Thyroid gland (tissue), 4 donors: Measurements from ENCODE around the gene PPM1F. TPM values are rescaled to one million over a fixed set of nuclear protein-coding genes. Genes with fewer than 3 reads are reported as not detected.

Source experiments
- DNase-seq, 2 donors: peaks; one replicate each; pipeline ENCODE4 v3.0.0-alpha.2; 2019
- H3K27ac ChIP-seq, 3 donors: fragments of 200-600 bp; sonication (generic); 1 replicate in 2 of 3; 2 replicates in 1 of 3; pipeline ENCODE4 v1.5.1; 2016 to 2019; ENCODE audit warnings: mild to moderate bottlenecking in 1 of 3, moderate library complexity in 1 of 3
- H3K27me3 ChIP-seq: fragments of 200-600 bp; sonication (generic); one replicate; pipeline ENCODE4 v1.5.1; 2019
- H3K36me3 ChIP-seq, 2 donors: fragments of 200-600 bp; sonication (generic); one replicate each; pipeline ENCODE4 v1.5.1; 2016 to 2019
- H3K4me1 ChIP-seq, 2 donors: fragments of 200-600 bp; sonication (generic); one replicate each; pipeline ENCODE4 v1.5.1; 2017 to 2019
- H3K4me3 ChIP-seq, 3 donors: fragments of 200-600 bp; sonication (generic); replicated peaks in 1 of 3; 1 replicate in 2 of 3; 2 replicates in 1 of 3; pipeline ENCODE4 v1.5.1; 2016; ENCODE audit warnings: mild to moderate bottlenecking in 1 of 3
- H3K9me3 ChIP-seq: fragments of 200-600 bp; sonication (generic); one replicate; pipeline ENCODE4 v1.5.1; 2017
- POLR2A ChIP-seq, 2 donors: fragments of 450-650 bp; IDR thresholded peaks; one replicate each; pipeline ENCODE4 v1.6.1; 2017; ENCODE audit warnings: antibody characterized with exemption in 2 of 2, mild to moderate bottlenecking in 2 of 2, moderate library complexity in 1 of 2
- WGBS, 2 donors: methylation state at CpG; one replicate each; pipeline ENCODE4 v1.1.5; 2017; 5-methylcytosine and 5-hydroxymethylcytosine counted together
- intact Hi-C: fragments of 100-400 bp; cut with DNase I; formaldehyde crosslinking; loops from one replicate; pipeline ENCODE4 v1.15.1; 2023
- total RNA-seq, 4 donors: library from RNA; depleted of rRNA; stranded (reverse); fragments of >200 nt; gene quantifications; one replicate each; pipeline ENCODE4 v1.2.3, GENCODE V29; 2016
- TF ChIP-seq, protein P1 (sequence below), 6 experiments: fragments of 200-600 bp in 3 of 6; fragments of 450-650 bp in 3 of 6; sonication (generic) in 3 of 6; IDR thresholded peaks; one replicate each; pipeline ENCODE4 v1.5.1; 2016 to 2019; ENCODE audit warnings: antibody characterized with exemption in 6 of 6, mild to moderate bottlenecking in 2 of 6, inconsistent platforms in 1 of 6, moderate library complexity in 1 of 6

The PPM1F gene
- total RNA-seq, 4 donors from 2014 or later, result 19.5 to 27.5 (median 26.2) TPM

DNA sequence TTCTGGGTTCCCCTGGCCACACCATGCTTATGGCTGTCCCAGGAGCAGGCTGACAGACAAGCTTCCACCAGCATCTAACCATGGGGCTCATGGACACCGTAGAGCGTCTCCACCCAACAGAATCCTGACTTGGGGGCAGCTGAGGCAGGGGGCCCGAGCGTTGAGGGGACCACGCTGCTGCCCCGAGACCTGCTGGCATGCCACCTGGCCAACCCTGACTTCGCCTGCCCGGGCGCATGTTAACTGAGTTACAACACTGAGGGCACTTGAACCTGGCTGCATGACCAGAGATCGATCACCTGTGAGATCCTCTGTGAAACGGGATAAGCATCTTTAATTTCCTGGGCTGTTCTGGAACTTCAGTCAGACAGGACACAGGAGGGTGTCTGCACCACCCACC, 13.7 kb downstream of the PPM1F start:
- H3K27me3 ChIP-seq, result no peaks in the 10 kb centered on the region
- intact Hi-C loops, result loop anchor here (5.0 kb wide), 3 partner anchors 167 to 227 kb away; partner anchors contain the start of gene YPEL1
- H3K4me3 ChIP-seq, result no peak overlapping the region
- WGBS, 2 donors, result 0 to 55% methylated on average over 1 to 10 of the region's 11 CpGs
- peak overlapping the region; percentile 84 to 94 (median 86) for H3K27ac ChIP-seq
- TF ChIP-seq, protein P1, sequence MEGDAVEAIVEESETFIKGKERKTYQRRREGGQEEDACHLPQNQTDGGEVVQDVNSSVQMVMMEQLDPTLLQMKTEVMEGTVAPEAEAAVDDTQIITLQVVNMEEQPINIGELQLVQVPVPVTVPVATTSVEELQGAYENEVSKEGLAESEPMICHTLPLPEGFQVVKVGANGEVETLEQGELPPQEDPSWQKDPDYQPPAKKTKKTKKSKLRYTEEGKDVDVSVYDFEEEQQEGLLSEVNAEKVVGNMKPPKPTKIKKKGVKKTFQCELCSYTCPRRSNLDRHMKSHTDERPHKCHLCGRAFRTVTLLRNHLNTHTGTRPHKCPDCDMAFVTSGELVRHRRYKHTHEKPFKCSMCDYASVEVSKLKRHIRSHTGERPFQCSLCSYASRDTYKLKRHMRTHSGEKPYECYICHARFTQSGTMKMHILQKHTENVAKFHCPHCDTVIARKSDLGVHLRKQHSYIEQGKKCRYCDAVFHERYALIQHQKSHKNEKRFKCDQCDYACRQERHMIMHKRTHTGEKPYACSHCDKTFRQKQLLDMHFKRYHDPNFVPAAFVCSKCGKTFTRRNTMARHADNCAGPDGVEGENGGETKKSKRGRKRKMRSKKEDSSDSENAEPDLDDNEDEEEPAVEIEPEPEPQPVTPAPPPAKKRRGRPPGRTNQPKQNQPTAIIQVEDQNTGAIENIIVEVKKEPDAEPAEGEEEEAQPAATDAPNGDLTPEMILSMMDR (IDR thresholded peaks at IDR 0.05), result no peak
- TF ChIP-seq POLR2A (IDR thresholded peaks at IDR 0.05), result no peak
- H3K36me3 ChIP-seq, result no peaks in the 10 kb centered on the region
- no peaks in the 10 kb centered on the region for H3K9me3 ChIP-seq
- peaks cover 20 to 69% of the 10 kb centered on the region in 2 donors for H3K4me1 ChIP-seq
- peak in 1 of 2 donors; percentile 26 for DNase-seq

DNA sequence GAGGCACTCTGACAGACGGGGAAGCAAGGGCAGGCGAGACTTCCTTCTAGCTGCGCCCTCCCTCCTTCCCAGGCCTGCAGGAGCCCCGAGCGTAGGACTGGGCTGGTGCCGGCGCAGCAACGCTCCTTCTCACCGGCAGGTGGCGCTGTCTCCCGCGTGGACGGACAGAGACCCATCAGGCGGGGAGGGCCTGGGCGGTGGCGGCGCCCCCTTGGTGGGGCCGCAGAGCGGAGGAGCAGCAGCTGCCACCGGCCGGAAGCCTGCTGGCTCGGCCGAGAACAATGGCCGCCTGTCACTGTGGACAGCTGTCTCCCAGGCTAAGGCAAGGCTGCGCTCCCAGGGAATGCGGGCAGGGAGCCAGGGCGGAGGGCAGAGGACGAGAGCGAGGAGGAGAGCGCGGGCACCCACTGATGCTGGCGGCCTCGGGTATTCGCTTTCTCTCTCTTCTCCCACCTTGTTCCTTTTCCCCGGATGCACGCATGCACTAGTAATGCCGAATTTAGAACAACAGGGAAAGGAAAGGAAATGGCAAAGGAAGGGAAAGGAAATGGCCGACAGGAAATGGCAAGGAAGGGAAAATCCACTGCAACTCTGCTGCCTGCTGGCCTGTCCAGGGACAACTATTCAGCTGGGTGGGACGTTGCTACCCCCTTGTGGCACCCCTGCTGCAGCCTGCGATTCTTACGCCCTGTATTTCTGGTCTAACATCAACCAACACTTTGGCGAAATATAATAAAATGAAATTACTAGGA, 14.4 kb downstream of the PPM1F start:
- peak; percentile 89 to 90 for DNase-seq
- Histone ChIP-seq H3K27me3 (no peaks in the 10 kb centered on the region), H3K4me3 (peak overlapping the region; percentile 17 to 50 (median 31)), H3K9me3 (no peaks in the 10 kb centered on the region), H3K27ac (peak overlapping the region; percentile 84 to 94 (median 86)), H3K36me3 (peaks cover 6 to 7% of the 10 kb centered on the region in 2 donors), H3K4me1 (peaks cover 20 to 63% of the 10 kb centered on the region in 2 donors)
- intact Hi-C loops, result loop anchor here (5.0 kb wide), 3 partner anchors 166 to 226 kb away; partner anchors contain the start of gene YPEL1
- WGBS, 2 donors, result 1 to 4% methylated on average over 25 to 26 of the region's 42 CpGs
- TF ChIP-seq, protein P1 (IDR thresholded peaks at IDR 0.05), result peak; percentile 92 to 99 (median 98)
- TF ChIP-seq POLR2A (IDR thresholded peaks at IDR 0.05), result peak; percentile 19 to 21

DNA sequence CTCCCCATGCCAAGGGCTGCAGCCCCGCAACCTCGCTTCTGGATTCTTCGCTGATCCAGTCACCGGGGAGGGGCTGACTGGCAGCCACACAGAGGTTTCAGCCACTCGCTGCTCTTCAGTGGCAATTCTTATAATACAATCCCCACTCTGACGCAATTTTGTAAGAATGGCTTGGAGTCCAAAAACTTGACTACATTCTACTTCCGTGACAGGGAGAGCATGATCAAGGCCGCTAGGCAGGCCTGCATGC, 14.9 kb downstream of the PPM1F start:
- Histone ChIP-seq H3K36me3 (peaks cover 11 to 12% of the 10 kb centered on the region in 2 donors), H3K27me3 (no peaks in the 10 kb centered on the region), H3K27ac (peak overlapping the region; percentile 84 to 94 (median 86)), H3K4me3 (peak overlapping the region in 1 of 3 donors; percentile 50), H3K9me3 (no peaks in the 10 kb centered on the region), H3K4me1 (peaks cover 20 to 58% of the 10 kb centered on the region in 2 donors)
- intact Hi-C loops, result loop anchor here (5.0 kb wide), 3 partner anchors 165 to 225 kb away; partner anchors contain the start of gene YPEL1
- 16 to 30% methylated on average over 8 of the region's 8 CpGs for WGBS, 2 donors
- TF ChIP-seq, protein P1 (IDR thresholded peaks at IDR 0.05), result no peak
- no peak for TF ChIP-seq POLR2A (IDR thresholded peaks at IDR 0.05)
- DNase-seq, result no peak

DNA sequence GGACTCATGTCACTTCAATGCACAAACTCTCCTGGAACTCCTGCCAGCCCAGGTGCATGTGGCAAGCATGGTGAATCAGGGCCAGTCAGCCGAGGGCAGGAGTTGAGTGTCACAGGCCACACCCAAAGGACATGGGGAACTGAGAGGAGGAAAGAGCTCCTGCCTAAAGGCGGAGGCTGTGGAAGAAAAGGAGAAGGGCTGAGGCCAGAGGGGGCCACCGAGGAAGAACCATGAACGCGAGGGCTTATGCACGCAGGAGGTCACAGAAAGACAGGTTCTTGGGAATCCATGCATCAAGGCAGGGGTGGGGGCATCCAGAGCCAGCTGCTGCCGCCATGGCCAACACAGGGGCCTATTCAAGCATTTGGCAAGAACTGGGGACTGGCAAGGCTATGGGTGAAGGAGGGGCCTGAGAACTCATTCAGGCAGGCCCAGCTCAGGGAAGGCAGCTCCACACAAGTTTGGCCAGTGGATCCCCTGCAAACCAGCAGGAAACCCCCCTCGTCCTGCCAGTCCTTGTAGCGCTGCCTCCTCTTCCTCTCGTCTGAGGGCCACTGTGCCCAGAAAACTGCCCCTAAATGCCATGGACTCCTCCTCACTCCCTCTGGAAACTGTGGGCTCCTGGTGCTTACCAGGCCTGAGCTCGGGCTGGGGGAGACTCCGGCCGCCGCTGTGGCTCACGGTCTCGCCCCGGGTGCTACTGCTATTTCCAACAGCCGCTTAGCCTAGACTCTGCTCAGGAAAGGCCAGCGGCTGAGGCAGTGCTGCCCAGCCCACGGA, 15.4 kb downstream of the PPM1F start:
- Histone ChIP-seq H3K27ac (peak overlapping the region; percentile 84 to 94 (median 86)), H3K9me3 (no peaks in the 10 kb centered on the region), H3K4me3 (peak overlapping the region in 1 of 3 donors; percentile 50), H3K4me1 (peaks cover 20 to 55% of the 10 kb centered on the region in 2 donors), H3K27me3 (no peaks in the 10 kb centered on the region), H3K36me3 (peaks cover 13 to 17% of the 10 kb centered on the region in 2 donors)
- TF ChIP-seq, protein P1 (IDR thresholded peaks at IDR 0.05), result no peak
- TF ChIP-seq POLR2A (IDR thresholded peaks at IDR 0.05), result no peak
- WGBS, 2 donors, result 62 to 63% methylated on average over 19 to 20 of the region's 20 CpGs
- DNase-seq, result peak; percentile 74 to 76
- intact Hi-C loops, result loop anchor here (5.0 kb wide), 3 partner anchors 165 to 225 kb away; partner anchors contain the start of gene YPEL1
